HCT116 (cell line): ENCODE measurements around the gene TIMM21. TPM values are rescaled to one million over a fixed set of nuclear protein-coding genes. Genes with fewer than 3 reads are reported as not detected.

Experiments used
- ATAC-seq: fragments of 200-7000 bp; cut with Tn5 transposase; 2 replicates; pipeline ENCODE4 v1.9.1; 2020; ENCODE audit warnings: mild to moderate bottlenecking, moderate library complexity
- BruUV-seq: library from RNA; stranded (reverse); fragments of 400-500 nt; replicated peaks from 2 replicates; lab custom pipeline; 2021; lab: Mats Ljungman, UMichigan
- CTCF ChIA-PET: fragments of 300-600 bp; sonication (Branson Sonifier 250); formaldehyde crosslinking; loops from one replicate; lab custom pipeline; 2021; ENCODE audit warnings: antibody characterized with exemption; lab: Charles Lee
- POLR2A ChIA-PET: fragments of 300-600, 350-600 bp; sonication (Branson Sonifier 250); formaldehyde crosslinking; loops from one replicate; lab custom pipeline; 2021; ENCODE audit warnings: antibody characterized with exemption; lab: Charles Lee
- RAD21 ChIA-PET, 2 experiments: fragments of 300-600 bp; sonication (Branson Sonifier 250); formaldehyde crosslinking; loops; one replicate each; lab custom pipeline; 2023; ENCODE audit warnings: low total read pairs in 2 of 2; ENCODE audit not compliant: uncharacterized antibody in 2 of 2, unreplicated experiment in 2 of 2, low non-redundant PET in 1 of 2; lab: Charles Lee
- DNase-seq: peaks from one replicate; pipeline ENCODE4 v3.0.0-alpha.2; 2010; ENCODE audit warnings: low read depth, low spot score
- H2AFZ ChIP-seq: fragments of 200-600 bp; shearing (Covaris generic), sonication (generic); 2 replicates; pipeline ENCODE4 v1.6.1; 2017; ENCODE audit warnings: low read depth, mixed run types, mixed read lengths, antibody characterized with exemption, low read length; ENCODE audit not compliant: poor library complexity, severe bottlenecking
- H3K27ac ChIP-seq: 2 replicates; pipeline ENCODE4 v1.5.1; 2012; ENCODE audit warnings: low read depth, low read length
- H3K27me3 ChIP-seq: fragments of 200-600 bp; sonication (generic); 2 replicates; pipeline ENCODE4 v1.6.1; 2016; ENCODE audit warnings: mixed run types, low read length, mixed read lengths; ENCODE audit not compliant: insufficient read depth
- H3K36me3 ChIP-seq, 2 experiments: fragments of 200-500 bp in 1 of 2; fragments of 200-600 bp in 1 of 2; sonication (Bioruptor generic) in 1 of 2; sonication (generic) in 1 of 2; 2 replicates each; pipeline versions ENCODE4 v1.5.1 to v1.6.1; 2014 to 2016; ENCODE audit warnings: low read length in 2 of 2, inconsistent platforms in 1 of 2, mixed read lengths in 1 of 2, mixed run types in 1 of 2; ENCODE audit not compliant: insufficient read depth in 2 of 2, control insufficient read depth in 1 of 2
- H3K4me1 ChIP-seq, 2 experiments: fragments of 200-600 bp in 1 of 2; sonication (generic) in 1 of 2; 2 replicates each; pipeline versions ENCODE4 v1.5.1 to v1.6.1; 2012 to 2017; ENCODE audit warnings: low read length in 2 of 2, inconsistent platforms in 1 of 2, mild to moderate bottlenecking in 1 of 2, mixed read lengths in 1 of 2, mixed run types in 1 of 2, moderate library complexity in 1 of 2; ENCODE audit not compliant: insufficient read depth in 2 of 2, control insufficient read depth in 1 of 2
- H3K4me2 ChIP-seq: fragments of 200-600 bp; sonication (generic); 2 replicates; pipeline ENCODE4 v1.6.1; 2017; ENCODE audit warnings: mixed run types, low read length, mixed read lengths
- H3K4me3 ChIP-seq, 2 experiments: fragments of 200-600 bp in 1 of 2; sonication (generic) in 1 of 2; replicated peaks in 1 of 2; 2 replicates each; pipeline ENCODE4 v1.5.1; 2011 to 2016; ENCODE audit warnings: low read length in 2 of 2, control low read depth in 1 of 2, low read depth in 1 of 2, mild to moderate bottlenecking in 1 of 2, mixed read lengths in 1 of 2, mixed run types in 1 of 2
- H3K79me2 ChIP-seq: fragments of 200-600 bp; sonication (generic); 2 replicates; pipeline ENCODE4 v1.6.1; 2017; ENCODE audit warnings: mild to moderate bottlenecking, mixed run types, low read length, moderate library complexity, mixed read lengths; ENCODE audit not compliant: insufficient read depth
- H3K9ac ChIP-seq: fragments of 200-600 bp; sonication (generic); 2 replicates; pipeline ENCODE4 v1.6.1; 2016; ENCODE audit warnings: low read length, mixed read lengths
- H3K9me2 ChIP-seq: fragments of 200-600 bp; sonication (generic), shearing (Covaris generic); 2 replicates; pipeline ENCODE4 v1.6.1; 2017; ENCODE audit warnings: mixed run types, mild to moderate bottlenecking, moderate library complexity; ENCODE audit not compliant: insufficient read depth
- H3K9me3 ChIP-seq, 2 experiments: fragments of 200-500 bp in 1 of 2; fragments of 200-600 bp in 1 of 2; sonication (Bioruptor generic) in 1 of 2; sonication (generic) in 1 of 2; 2 replicates each; pipeline ENCODE4 v1.6.1; 2014 to 2017; ENCODE audit warnings: low read length in 2 of 2, mixed read lengths in 2 of 2, inconsistent platforms in 1 of 2, low read depth in 1 of 2, mild to moderate bottlenecking in 1 of 2, mixed run types in 1 of 2, moderate library complexity in 1 of 2; ENCODE audit not compliant: control insufficient read depth in 1 of 2, insufficient read depth in 1 of 2
- H4K20me1 ChIP-seq: fragments of 200-600 bp; sonication (generic), shearing (Covaris generic); 2 replicates; pipeline ENCODE4 v1.6.1; 2017; ENCODE audit warnings: mixed run types, mild to moderate bottlenecking, moderate library complexity; ENCODE audit not compliant: insufficient read depth
- CEBPB ChIP-seq: IDR thresholded peaks from 2 replicates; pipeline ENCODE4 v1.6.1; 2012; ENCODE audit warnings: low read depth
- ELF1 ChIP-seq: IDR thresholded peaks from 2 replicates; pipeline ENCODE4 v1.6.1; 2012; ENCODE audit warnings: low read depth, borderline replicate concordance
- EZH2 ChIP-seq: fragments of 200-600 bp; sonication (generic); IDR thresholded peaks from 2 replicates; pipeline ENCODE4 v1.6.1; 2017; ENCODE audit warnings: antibody characterized with exemption, mixed run types
- FOSL1 ChIP-seq: IDR thresholded peaks from 2 replicates; pipeline ENCODE4 v1.6.1; 2012; ENCODE audit warnings: low read depth
- JUND ChIP-seq: IDR thresholded peaks from 2 replicates; pipeline ENCODE4 v1.6.1; 2012
- POLR2A ChIP-seq: IDR thresholded peaks from 2 replicates; pipeline ENCODE4 v1.7.0; 2011; ENCODE audit warnings: borderline replicate concordance; ENCODE audit not compliant: insufficient read depth, insufficient read length; ENCODE audit errors: extremely low read depth
- POLR2AphosphoS5 ChIP-seq: IDR thresholded peaks from 2 replicates; pipeline ENCODE4 v1.6.1; 2011; ENCODE audit warnings: mild to moderate bottlenecking, low read depth, low read length, moderate library complexity
- REST ChIP-seq: IDR thresholded peaks from 2 replicates; pipeline ENCODE4 v1.6.1; 2012; ENCODE audit warnings: low read depth
- SIN3A ChIP-seq: IDR thresholded peaks from 2 replicates; pipeline ENCODE4 v1.6.1; 2012; ENCODE audit warnings: low read depth
- SP1 ChIP-seq: IDR thresholded peaks from 2 replicates; pipeline ENCODE4 v1.6.1; 2012; ENCODE audit warnings: low read depth
- SRF ChIP-seq: IDR thresholded peaks from 2 replicates; pipeline ENCODE4 v1.6.1; 2012; ENCODE audit warnings: low read depth
- YY1 ChIP-seq: IDR thresholded peaks from 2 replicates; pipeline ENCODE4 v1.6.1; 2011; ENCODE audit warnings: low read length, low read depth, moderate library complexity, mild to moderate bottlenecking; ENCODE audit not compliant: insufficient replicate concordance; ENCODE audit errors: extremely low read depth
- ZFX ChIP-seq: fragments of 450-650 bp; IDR thresholded peaks from 2 replicates; pipeline ENCODE4 v1.6.1; 2017
- intact Hi-C: fragments of 100-400 bp; cut with micrococcal nuclease; formaldehyde crosslinking; loops from 2 replicates; pipeline ENCODE4 v1.10.0; 2022
- total RNA-seq: library from RNA; stranded (reverse); gene quantifications from one replicate; pipeline ENCODE4 v1.2.1, GENCODE V29; 2021; ENCODE audit not compliant: unreplicated experiment
- TF ChIP-seq, protein P1 (sequence below): IDR thresholded peaks from 2 replicates; pipeline ENCODE4 v1.6.1; 2012

The TIMM21 gene
- total RNA-seq, 1 experiment from 2014 or later: 33.3 TPM

- Histone ChIP-seq H3K4me2 (no peak overlapping the region), H3K4me3 (no peak overlapping the region), H3K9me2 (no peaks in the 10 kb centered on the region), H3K27me3 (peaks cover 85% of the 10 kb centered on the region), H3K36me3 (no peaks in the 10 kb centered on the region), H3K9me3 (no peaks in the 10 kb centered on the region), H2AFZ (no peak overlapping the region), H3K27ac (no peak overlapping the region), H3K9ac (no peak overlapping the region), H3K4me1 (no peaks in the 10 kb centered on the region), H3K79me2 (no peaks in the 10 kb centered on the region), H4K20me1 (no peaks in the 10 kb centered on the region)
- POLR2A ChIA-PET: no interaction called here
- intact Hi-C loops: no loop called here
- CTCF ChIA-PET: no interaction called here
- no peak for DNase-seq
- RAD21 ChIA-PET: no interaction called here
- ATAC-seq: no peak
- TF ChIP-seq SIN3A (no peak), POLR2AphosphoS5 (no peak), CEBPB (no peak), YY1 (no peak), JUND (no peak), ZFX (no peak), SRF (no peak), ELF1 (no peak), FOSL1 (no peak)
- TF ChIP-seq, protein P1, sequence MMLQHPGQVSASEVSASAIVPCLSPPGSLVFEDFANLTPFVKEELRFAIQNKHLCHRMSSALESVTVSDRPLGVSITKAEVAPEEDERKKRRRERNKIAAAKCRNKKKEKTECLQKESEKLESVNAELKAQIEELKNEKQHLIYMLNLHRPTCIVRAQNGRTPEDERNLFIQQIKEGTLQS: no peak
- no TSS peak for BruUV-seq
Measured at GRCh38 chr18:74128159-74128558, 20.2 kb upstream of the TIMM21 start.

DNA sequence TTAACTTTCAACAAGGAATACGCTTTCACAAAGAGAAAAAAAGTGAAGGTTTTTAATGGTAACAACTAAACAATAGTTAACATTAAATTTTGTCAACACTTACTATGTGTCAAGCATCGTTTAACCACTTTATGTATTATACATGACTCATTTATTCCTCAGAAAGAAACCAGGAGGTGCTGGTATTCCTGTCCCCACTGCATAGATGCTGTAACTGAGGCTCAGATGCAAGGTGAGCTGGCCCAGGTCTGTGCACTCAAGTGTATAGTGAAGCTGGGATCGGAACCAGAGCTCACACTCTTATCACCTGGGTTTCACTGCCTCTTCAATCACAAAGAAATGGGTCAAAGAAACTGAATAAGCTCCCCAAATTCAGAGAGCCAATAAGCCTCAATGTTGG, 17.2 kb upstream of the TIMM21 start:
- BruUV-seq: no TSS peak

More for the DNA sequence above, 17.2 kb upstream of the TIMM21 start:
- no peak overlapping the region for H3K4me3 ChIP-seq
- H3K9me2 ChIP-seq: no peaks in the 10 kb centered on the region
- H3K9me3 ChIP-seq: no peaks in the 10 kb centered on the region
- ChIA-PET CTCF (no interaction called here), RAD21 (no interaction called here), POLR2A (no interaction called here)
- H3K27me3 ChIP-seq: peaks cover 56% of the 10 kb centered on the region
- no peak overlapping the region for H3K27ac ChIP-seq
- no peaks in the 10 kb centered on the region for H3K4me1 ChIP-seq
- no peak for ATAC-seq
- intact Hi-C loops: no loop called here
- H3K79me2 ChIP-seq: no peaks in the 10 kb centered on the region
- no peak for DNase-seq
- H2AFZ ChIP-seq: no peak overlapping the region
- H3K9ac ChIP-seq: no peak overlapping the region
- TF ChIP-seq REST (no peak), ZFX (no peak), EZH2 (no peak), POLR2A (no peak), SP1 (no peak)
- H3K4me2 ChIP-seq: no peak overlapping the region
- H4K20me1 ChIP-seq: no peaks in the 10 kb centered on the region
- no peaks in the 10 kb centered on the region for H3K36me3 ChIP-seq
